HG03558 (cell line): ENCODE data around the gene COL27A1.

ENCODE experiments used
- ATAC-seq: cut with Tn5 transposase; IDR thresholded peaks from one replicate; pipeline ENCODE4 v1.9.1; 2021; ENCODE audit warnings: moderate number of reproducible peaks; ENCODE audit not compliant: unreplicated experiment; ENCODE audit errors: extremely low read depth

COL27A1 gene

GRCh38 chr9:114258218-114258617 lies 102.9 kb downstream of the COL27A1 start:
- ATAC-seq, result no peak

- ATAC-seq, result no peak
These were observed 103.8 kb downstream of the COL27A1 start for GRCh38 chr9:114258866-114259797.

GRCh38 chr9:114259798-114260523 lies 104.6 kb downstream of the COL27A1 start:
- ATAC-seq, result no peak

GRCh38 chr9:114261026-114261425 lies 105.7 kb downstream of the COL27A1 start:
- no peak for ATAC-seq

- no peak for ATAC-seq
These were observed 106.7 kb downstream of the COL27A1 start for GRCh38 chr9:114261987-114262386.

- no peak for ATAC-seq
These were observed 108.6 kb downstream of the COL27A1 start for GRCh38 chr9:114263853-114264510.

- ATAC-seq, result no peak
These were observed 109.6 kb downstream of the COL27A1 start for GRCh38 chr9:114264806-114265550.

GRCh38 chr9:114266969-114267368 lies 111.6 kb downstream of the COL27A1 start:
- no peak for ATAC-seq

- no peak for ATAC-seq
These were observed 113.7 kb downstream of the COL27A1 start for GRCh38 chr9:114269023-114269422.

GRCh38 chr9:114270120-114270975 lies 115.0 kb downstream of the COL27A1 start:
- ATAC-seq, result no peak

GRCh38 chr9:114271556-114272510 lies 116.5 kb downstream of the COL27A1 start:
- ATAC-seq, result no peak

- no peak for ATAC-seq
These were observed 117.5 kb downstream of the COL27A1 start for GRCh38 chr9:114272739-114273431.

GRCh38 chr9:114273461-114273881 lies 118.1 kb downstream of the COL27A1 start:
- ATAC-seq, result no peak

GRCh38 chr9:114274217-114274616 lies 118.9 kb downstream of the COL27A1 start:
- no peak for ATAC-seq

GRCh38 chr9:114275246-114276004 lies 120.1 kb downstream of the COL27A1 start:
- no peak for ATAC-seq

GRCh38 chr9:114276908-114277821 lies 121.8 kb downstream of the COL27A1 start:
- ATAC-seq, result no peak
